Neutrophil (primary cell): ENCODE measurements around the gene ZNF134.
A peak's percentile ranks its signal among the peaks of the same experiment; 100 is the strongest.

Experiments used
- H3K27ac ChIP-seq: fragments of 200-600 bp; sonication (generic); 2 replicates; pipeline ENCODE4 v1.5.1; 2016; ENCODE audit warnings: mild to moderate bottlenecking, moderate library complexity
- H3K27me3 ChIP-seq: fragments of 200-600 bp; sonication (generic); 2 replicates; pipeline ENCODE4 v1.6.0; 2016; ENCODE audit warnings: mild to moderate bottlenecking
- H3K36me3 ChIP-seq: fragments of 200-600 bp; sonication (generic); 2 replicates; pipeline ENCODE4 v1.5.1; 2017
- H3K4me1 ChIP-seq, 2 experiments: fragments of 200-600 bp in 1 of 2; sonication (generic) in 1 of 2; 1 replicate in 1 of 2; 2 replicates in 1 of 2; pipeline versions ENCODE4 v1.5.1 to v1.6.1; 2013 to 2016; ENCODE audit warnings: low read depth in 1 of 2, low read length in 1 of 2, mild to moderate bottlenecking in 1 of 2, moderate library complexity in 1 of 2; ENCODE audit not compliant: control insufficient read depth in 1 of 2, insufficient read depth in 1 of 2
- H3K4me3 ChIP-seq, 2 experiments: fragments of 200-600 bp in 1 of 2; sonication (generic) in 1 of 2; 1 replicate in 1 of 2; 2 replicates in 1 of 2; pipeline ENCODE4 v1.5.1; 2013 to 2016; ENCODE audit warnings: low read depth in 1 of 2, low read length in 1 of 2, mild to moderate bottlenecking in 1 of 2, moderate library complexity in 1 of 2
- H3K9me3 ChIP-seq: fragments of 200-600 bp; sonication (generic); 2 replicates; pipeline ENCODE4 v1.5.1; 2016
- CTCF ChIP-seq: fragments of 200-600 bp; sonication (generic); IDR thresholded peaks from 2 replicates; pipeline ENCODE4 v1.5.1; 2016; ENCODE audit warnings: antibody characterized with exemption

ZNF134 gene

DNA sequence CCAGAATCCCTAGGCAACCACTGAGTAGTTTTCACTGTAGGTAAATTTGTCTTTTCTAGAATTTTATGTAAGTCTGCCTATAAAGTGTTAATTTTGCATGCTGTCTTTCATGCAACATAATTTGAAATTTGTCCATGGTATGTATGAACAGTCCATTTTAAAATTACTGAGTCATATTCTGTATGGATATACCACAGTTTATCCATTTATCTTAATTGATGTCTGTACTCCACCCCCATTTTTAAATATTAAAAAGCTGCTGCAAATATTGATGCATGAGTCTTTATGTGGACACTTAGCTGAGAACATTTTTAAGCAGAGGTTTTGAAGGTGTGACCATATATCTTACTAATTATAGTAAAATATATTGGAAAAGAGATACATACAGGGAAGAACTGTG lies 9.0 kb downstream of the ZNF134 start:
- no peak overlapping the region for H3K27ac ChIP-seq
- no peaks in the 10 kb centered on the region for H3K4me1 ChIP-seq
- H3K9me3 ChIP-seq: peaks cover 57% of the 10 kb centered on the region
- no peaks in the 10 kb centered on the region for H3K27me3 ChIP-seq
- H3K36me3 ChIP-seq: peaks cover 18% of the 10 kb centered on the region
- H3K4me3 ChIP-seq: no peak overlapping the region
- no peak for TF ChIP-seq CTCF

- no peaks in the 10 kb centered on the region for H3K27me3 ChIP-seq
- no peak for TF ChIP-seq CTCF
- H3K9me3 ChIP-seq: peaks cover 14% of the 10 kb centered on the region
- peaks cover 9 to 16% of the 10 kb centered on the region in 2 experiments for H3K4me1 ChIP-seq
- peaks cover 14% of the 10 kb centered on the region for H3K36me3 ChIP-seq
- peak within 1 kb of the TSS; percentile 65 for H3K27ac ChIP-seq
- peak within 1 kb of the TSS; percentile 67 to 75 for H3K4me3 ChIP-seq
These were observed 19.2 kb downstream of the ZNF134 start, which contains the start of gene ZNF211 for GRCh38 chr19:57632987-57633831. Gene ZNF211, plus strand, starts transcription at chr19:57633168. Its CDS starts 179 bp downstream, at chr19:57633347.

GRCh38 chr19:57633832-57634131 lies 19.7 kb downstream of the ZNF134 start:
- H3K27ac ChIP-seq: no peak overlapping the region
- no peak for TF ChIP-seq CTCF
- peaks cover 17% of the 10 kb centered on the region for H3K9me3 ChIP-seq
- H3K27me3 ChIP-seq: no peaks in the 10 kb centered on the region
- H3K4me3 ChIP-seq: peak overlapping the region; percentile 67 to 75
- peaks cover 14% of the 10 kb centered on the region for H3K36me3 ChIP-seq
- H3K4me1 ChIP-seq: peaks cover 9 to 16% of the 10 kb centered on the region in 2 experiments

GRCh38 chr19:57637379-57637778 lies 23.3 kb downstream of the ZNF134 start:
- Histone ChIP-seq H3K27me3 (no peaks in the 10 kb centered on the region), H3K4me3 (no peak overlapping the region), H3K9me3 (peaks cover 47% of the 10 kb centered on the region), H3K4me1 (peaks cover 9 to 16% of the 10 kb centered on the region in 2 experiments), H3K27ac (no peak overlapping the region), H3K36me3 (peaks cover 43% of the 10 kb centered on the region)
- no peak for TF ChIP-seq CTCF

GRCh38 chr19:57641715-57642234 lies 27.7 kb downstream of the ZNF134 start:
- peaks cover 30% of the 10 kb centered on the region for H3K36me3 ChIP-seq
- H3K27ac ChIP-seq: no peak overlapping the region
- H3K4me1 ChIP-seq: no peaks in the 10 kb centered on the region
- H3K4me3 ChIP-seq: no peak overlapping the region
- no peaks in the 10 kb centered on the region for H3K27me3 ChIP-seq
- TF ChIP-seq CTCF: no peak
- peaks cover 53% of the 10 kb centered on the region for H3K9me3 ChIP-seq
